HG02642 (cell line): ENCODE results near the gene LYG1.
A peak's percentile ranks its signal among the peaks of the same experiment; 100 is the strongest.
"Not testable (repeated sequence)": the region's sequence is repeated elsewhere in the genome, so short reads cannot be mapped to it uniquely, and the experiment has no call there.

Experiments
- ATAC-seq: cut with Tn5 transposase; IDR thresholded peaks from one replicate; pipeline ENCODE4 v1.9.1; 2021; ENCODE audit warnings: mild to moderate bottlenecking; ENCODE audit not compliant: unreplicated experiment, poor library complexity

The LYG1 gene

GRCh38 chr2:99301097-99301496 is at the start of gene LYG1:
Gene LYG1 (minus strand): TSS chr2:99301197. CDS start chr2:99295670, 5,527 bp downstream.
- ATAC-seq, result not testable (repeated sequence)

GRCh38 chr2:99350194-99350593 is 49.2 kb upstream of the LYG1 start:
- ATAC-seq, result no peak

- ATAC-seq, result no peak
Observed at GRCh38 chr2:99348173-99348572, 47.2 kb upstream of the LYG1 start.

- ATAC-seq, result no peak
Observed at GRCh38 chr2:99346218-99346617, 45.2 kb upstream of the LYG1 start.

- not testable (repeated sequence) for ATAC-seq
Observed at GRCh38 chr2:99345446-99345845, 44.4 kb upstream of the LYG1 start.

GRCh38 chr2:99342536-99342935 is 41.5 kb upstream of the LYG1 start:
- no peak for ATAC-seq

GRCh38 chr2:99340669-99341236 is 39.8 kb upstream of the LYG1 start:
- ATAC-seq, result no peak

- ATAC-seq, result no peak
Observed at GRCh38 chr2:99338029-99338585, 37.1 kb upstream of the LYG1 start.

GRCh38 chr2:99337113-99338028 is 36.4 kb upstream of the LYG1 start, which contains the start of gene EIF5B:
Gene EIF5B (plus strand): TSS chr2:99337389. CDS start chr2:99337555, 166 bp downstream.
- peak; percentile 66 for ATAC-seq

GRCh38 chr2:99336804-99337112 is 35.8 kb upstream of the LYG1 start:
- ATAC-seq, result peak; percentile 5

- peak; percentile 80 for ATAC-seq
Observed at GRCh38 chr2:99335911-99336803, 35.2 kb upstream of the LYG1 start, which contains the start of gene TXNDC9. Gene TXNDC9 (minus strand): TSS chr2:99336333. CDS start chr2:99333210, 3,123 bp downstream.

GRCh38 chr2:99325384-99325783 is 24.4 kb upstream of the LYG1 start:
- ATAC-seq, result no peak

GRCh38 chr2:99317873-99318200 is 16.8 kb upstream of the LYG1 start:
- not testable (repeated sequence) for ATAC-seq

- no peak for ATAC-seq
Observed at GRCh38 chr2:99317161-99317872, 16.3 kb upstream of the LYG1 start.

- no peak for ATAC-seq
Observed at GRCh38 chr2:99299580-99299979, 1.4 kb downstream of the LYG1 start.

GRCh38 chr2:99297994-99298393 is 3.0 kb downstream of the LYG1 start:
- ATAC-seq, result no peak

- ATAC-seq, result no peak
Observed at GRCh38 chr2:99285526-99285925, 15.5 kb downstream of the LYG1 start.

GRCh38 chr2:99279969-99280695 is 20.9 kb downstream of the LYG1 start:
- no peak for ATAC-seq

- no peak for ATAC-seq
Observed at GRCh38 chr2:99278793-99279291, 22.2 kb downstream of the LYG1 start.
